ENCODE data around the gene SIAH3.

SIAH3 gene

DNA sequence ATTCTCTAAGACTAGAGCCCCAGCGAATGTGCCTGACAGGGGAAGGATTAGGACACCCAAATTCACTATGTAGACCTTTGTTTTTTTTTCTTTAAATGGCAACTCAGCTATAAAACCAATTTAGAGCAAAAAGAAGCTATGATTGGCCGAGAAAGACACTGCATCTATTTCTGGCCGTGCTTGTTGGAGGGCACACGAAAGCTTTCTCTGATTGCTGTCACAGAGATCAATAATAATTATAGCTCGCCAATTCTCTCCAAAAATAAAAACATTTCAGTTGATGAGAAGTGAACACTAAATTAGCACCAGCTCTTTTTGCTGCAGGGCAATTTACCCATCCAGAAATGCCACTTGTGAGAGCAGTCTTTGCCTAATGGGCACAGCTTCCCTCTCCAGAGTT is 118.2 kb downstream of the SIAH3 start:
- DNase-seq (ENCODE audit: low read depth), result no peak

- no peak for DNase-seq (ENCODE audit: low read depth)
Measured at GRCh38 chr13:45732916-45733315, 118.6 kb downstream of the SIAH3 start.

DNA sequence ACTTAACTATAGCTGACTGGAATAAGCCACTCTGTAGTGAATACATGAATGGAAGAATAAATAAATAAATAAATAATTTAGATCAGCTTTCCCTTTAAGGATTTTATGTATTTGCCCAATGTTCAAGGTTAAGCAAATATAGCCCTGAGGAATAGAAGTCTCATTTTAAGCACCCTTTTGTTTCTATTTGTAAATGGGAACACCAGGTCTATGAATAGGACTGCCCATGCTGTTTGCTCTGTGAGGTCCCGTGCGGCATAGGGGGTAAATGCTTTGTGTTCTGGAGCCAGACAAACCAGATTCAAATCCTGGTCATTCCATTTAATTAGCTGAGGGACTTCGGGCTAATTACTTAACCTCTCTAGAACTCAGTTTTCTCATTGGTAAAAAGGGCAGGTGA is 120.1 kb downstream of the SIAH3 start:
- DNase-seq (ENCODE audit: low read depth), result no peak

GRCh38 chr13:45728759-45729158 is 122.8 kb downstream of the SIAH3 start:
- no peak for DNase-seq (ENCODE audit: low read depth)
